Liver (tissue), 9 donors: ENCODE measurements around the gene HLA-F. TPM values are rescaled to one million over a fixed set of nuclear protein-coding genes. Genes with fewer than 3 reads are reported as not detected.

Experiments
- DNase-seq: peaks from one replicate; pipeline ENCODE4 v3.0.0-alpha.2; 2017; ENCODE audit warnings: low spot score
- H3K27ac ChIP-seq, 2 donors: one replicate each; pipeline ENCODE4 v1.7.0; 2013; ENCODE audit warnings: inconsistent platforms in 2 of 2, low read length in 2 of 2, control low read depth in 1 of 2, low read depth in 1 of 2, mild to moderate bottlenecking in 1 of 2
- H3K27me3 ChIP-seq, 4 donors: one replicate each; pipeline versions ENCODE4 v1.6.1 to v1.7.0; 2013; ENCODE audit warnings: low read length in 3 of 4, inconsistent platforms in 1 of 4, mild to moderate bottlenecking in 1 of 4, moderate library complexity in 1 of 4; ENCODE audit not compliant: control insufficient read depth in 4 of 4, insufficient read depth in 4 of 4
- H3K36me3 ChIP-seq, 4 donors: one replicate each; pipeline versions ENCODE4 v1.6.1 to v1.7.0; 2013; ENCODE audit warnings: low read length in 3 of 4, mild to moderate bottlenecking in 3 of 4, low read depth in 1 of 4, moderate library complexity in 1 of 4; ENCODE audit not compliant: control insufficient read depth in 4 of 4, insufficient read depth in 3 of 4
- H3K4me1 ChIP-seq, 4 donors: one replicate each; pipeline versions ENCODE4 v1.6.1 to v1.7.0; 2013; ENCODE audit warnings: low read length in 3 of 4, mild to moderate bottlenecking in 3 of 4, moderate library complexity in 1 of 4; ENCODE audit not compliant: control insufficient read depth in 4 of 4, insufficient read depth in 4 of 4
- H3K4me3 ChIP-seq, 3 donors: one replicate each; pipeline versions ENCODE4 v1.6.1 to v1.7.0; 2013; ENCODE audit warnings: low read length in 3 of 3, control low read depth in 1 of 3, low read depth in 1 of 3, mild to moderate bottlenecking in 1 of 3
- H3K9ac ChIP-seq, 2 donors: one replicate each; pipeline ENCODE4 v1.7.0; 2013; ENCODE audit warnings: low read length in 2 of 2, mild to moderate bottlenecking in 2 of 2, moderate library complexity in 2 of 2, control low read depth in 1 of 2, low read depth in 1 of 2
- H3K9me3 ChIP-seq, 4 donors: one replicate each; pipeline versions ENCODE4 v1.6.1 to v1.7.0; 2013; ENCODE audit warnings: low read length in 3 of 4; ENCODE audit not compliant: control insufficient read depth in 4 of 4
- ATF3 ChIP-seq: IDR thresholded peaks from 2 replicates; pipeline ENCODE4 v1.6.1; 2016; ENCODE audit warnings: antibody characterized with exemption
- EGR1 ChIP-seq, 2 donors: IDR thresholded peaks; 2 replicates each; pipeline ENCODE4 v1.6.1; 2016 to 2018; ENCODE audit warnings: antibody characterized with exemption in 2 of 2, low read depth in 2 of 2
- FOXA1 ChIP-seq: IDR thresholded peaks from 2 replicates; pipeline ENCODE4 v1.6.1; 2016; ENCODE audit warnings: antibody characterized with exemption
- FOXA2 ChIP-seq: IDR thresholded peaks from 2 replicates; pipeline ENCODE4 v1.6.1; 2016; ENCODE audit warnings: antibody characterized with exemption
- GABPA ChIP-seq, 2 donors: IDR thresholded peaks in 1 of 2; conservative IDR thresholded peaks in 1 of 2; 2 replicates each; pipeline ENCODE4 v1.6.1; 2016; ENCODE audit warnings: antibody characterized with exemption in 2 of 2, mild to moderate bottlenecking in 1 of 2, moderate library complexity in 1 of 2
- HNF4A ChIP-seq, 2 donors: conservative IDR thresholded peaks; 2 replicates each; pipeline ENCODE4 v1.6.1; 2016; ENCODE audit warnings: antibody characterized with exemption in 2 of 2, mild to moderate bottlenecking in 2 of 2
- HNF4G ChIP-seq: IDR thresholded peaks from 2 replicates; pipeline ENCODE4 v1.6.1; 2016; ENCODE audit warnings: antibody characterized with exemption
- JUND ChIP-seq, 2 donors: IDR thresholded peaks; 2 replicates each; pipeline ENCODE4 v1.6.1; 2016; ENCODE audit warnings: antibody characterized with exemption in 2 of 2
- MAX ChIP-seq: IDR thresholded peaks from 2 replicates; pipeline ENCODE4 v1.6.1; 2016; ENCODE audit warnings: antibody characterized with exemption
- NR2F2 ChIP-seq: IDR thresholded peaks from 2 replicates; pipeline ENCODE4 v1.6.1; 2016; ENCODE audit warnings: antibody characterized with exemption
- RAD21 ChIP-seq, 2 donors: IDR thresholded peaks; 2 replicates each; pipeline ENCODE4 v1.6.1; 2016; ENCODE audit warnings: antibody characterized with exemption in 2 of 2, mild to moderate bottlenecking in 2 of 2
- REST ChIP-seq: IDR thresholded peaks from 2 replicates; pipeline ENCODE4 v1.6.1; 2016; ENCODE audit warnings: antibody characterized with exemption, mild to moderate bottlenecking
- RXRA ChIP-seq, 2 donors: IDR thresholded peaks; 2 replicates each; pipeline ENCODE4 v1.6.1; 2017 to 2018; ENCODE audit warnings: antibody characterized with exemption in 2 of 2, mild to moderate bottlenecking in 1 of 2
- SP1 ChIP-seq: IDR thresholded peaks from 2 replicates; pipeline ENCODE4 v1.6.1; 2018; ENCODE audit warnings: antibody characterized with exemption, mild to moderate bottlenecking
- TAF1 ChIP-seq: conservative IDR thresholded peaks from 2 replicates; pipeline ENCODE4 v1.6.1; 2016; ENCODE audit warnings: antibody characterized with exemption, mild to moderate bottlenecking
- YY1 ChIP-seq: IDR thresholded peaks from 2 replicates; pipeline ENCODE4 v1.6.1; 2016; ENCODE audit warnings: antibody characterized with exemption, mild to moderate bottlenecking
- ZBTB33 ChIP-seq: IDR thresholded peaks from 2 replicates; pipeline ENCODE4 v1.6.1; 2016; ENCODE audit warnings: antibody characterized with exemption
- WGBS: extraction: QIAGEN DNeasy Blood & Tissue Kit; methylation state at CpG from one replicate; pipeline ENCODE4 v1.1.7; 2013; 5-methylcytosine and 5-hydroxymethylcytosine counted together
- polyA plus RNA-seq, 2 donors: library from polyadenylated mRNA; stranded (reverse) in 1 of 2; unstranded in 1 of 2; fragments of 200-250 nt in 1 of 2; fragments of >200 nt in 1 of 2; fragmentation: Nextera tagmentation in 1 of 2; extraction: Ambion mirVana in 1 of 2; gene quantifications; one replicate each; pipeline versions ENCODE4 v1.2.1 to v1.2.3, GENCODE V29; 2013 to 2015
- total RNA-seq, 2 donors: library from RNA; depleted of rRNA; stranded (reverse); fragments of >200 nt; gene quantifications; one replicate each; pipeline ENCODE4 v1.2.3, GENCODE V29; 2014
- donor health status: healthy.
- donor health status: healthy.
- donor health status: healthy.
- donor health status: healthy.
- donor health status: healthy.

Gene HLA-F
- total and polyA plus RNA-seq, 4 donors: 12.1 to 53.0 (median 31.8) TPM

- no peak overlapping the region for H3K9ac ChIP-seq
- no peak overlapping the region for H3K27ac ChIP-seq
- no peaks in the 10 kb centered on the region for H3K36me3 ChIP-seq
- 100% methylated on average over 1 of the region's 1 CpG for WGBS
- no peak for DNase-seq
- no peak for TF ChIP-seq ZBTB33
- no peak for TF ChIP-seq NR2F2
- no peak for TF ChIP-seq EGR1 (IDR thresholded peaks at IDR 0.05; ENCODE audit: low read depth in 2 of 2)
- no peak for TF ChIP-seq RAD21 (IDR thresholded peaks at IDR 0.05)
- no peak for TF ChIP-seq RXRA (IDR thresholded peaks at IDR 0.05)
- TF ChIP-seq HNF4A (conservative IDR thresholded peaks at IDR 0.05): no peak
- no peak for TF ChIP-seq FOXA2
- no peak for TF ChIP-seq ATF3
- no peak for TF ChIP-seq HNF4G
- no peak for TF ChIP-seq SP1
- TF ChIP-seq FOXA1: no peak
- TF ChIP-seq TAF1: no peak
- TF ChIP-seq MAX: no peak
- TF ChIP-seq YY1: no peak
- no peak for TF ChIP-seq REST
- no peak for TF ChIP-seq JUND (IDR thresholded peaks at IDR 0.05)
- TF ChIP-seq GABPA (IDR thresholded peaks at IDR 0.05 in 1 of 2, conservative IDR thresholded peaks at IDR 0.05 in 1 of 2): no peak
- no peak overlapping the region for H3K4me3 ChIP-seq
- H3K9me3 ChIP-seq: no peaks in the 10 kb centered on the region
- H3K4me1 ChIP-seq: no peaks in the 10 kb centered on the region
- no peaks in the 10 kb centered on the region for H3K27me3 ChIP-seq
Measured at GRCh38 chr6:29675561-29675960, 47.7 kb upstream of the HLA-F start.

GRCh38 chr6:29676981-29677601 lies 46.1 kb upstream of the HLA-F start:
- Histone ChIP-seq H3K9ac (no peak overlapping the region), H3K4me1 (no peaks in the 10 kb centered on the region), H3K27me3 (no peaks in the 10 kb centered on the region), H3K27ac (no peak overlapping the region), H3K9me3 (no peaks in the 10 kb centered on the region), H3K4me3 (no peak overlapping the region), H3K36me3 (no peaks in the 10 kb centered on the region)
- 51% methylated on average over 2 of the region's 2 CpGs for WGBS
- TF ChIP-seq REST: no peak
- no peak for TF ChIP-seq ATF3
- TF ChIP-seq RAD21 (IDR thresholded peaks at IDR 0.05): no peak
- no peak for TF ChIP-seq JUND (IDR thresholded peaks at IDR 0.05)
- no peak for DNase-seq
